Panc1 (cell line): Measurements from ENCODE around the gene PHRF1. TPM values are rescaled to one million over a fixed set of nuclear protein-coding genes. Genes with fewer than 3 reads are reported as not detected.

Experiments used
- ATAC-seq: fragments of 200-7000 bp; cut with Tn5 transposase; 2 replicates; pipeline ENCODE4 v1.9.1; 2020; ENCODE audit warnings: mild to moderate bottlenecking, moderate library complexity
- BruUV-seq: library from RNA; stranded (reverse); fragments of 400-500 nt; replicated peaks from 2 replicates; lab custom pipeline; 2021; lab: Mats Ljungman, UMichigan
- CTCF ChIA-PET: fragments of 300-600 bp; sonication (Branson Sonifier 250); formaldehyde crosslinking; loops from one replicate; lab custom pipeline; 2022; ENCODE audit warnings: antibody characterized with exemption; lab: Charles Lee
- POLR2A ChIA-PET: fragments of 300-600 bp; sonication (Branson Sonifier 250); formaldehyde crosslinking; loops from one replicate; lab custom pipeline; 2022; ENCODE audit warnings: antibody characterized with exemption; lab: Charles Lee
- DNase-seq: peaks from one replicate; pipeline ENCODE4 v3.0.0-alpha.2; 2010; ENCODE audit warnings: low read depth, low spot score
- H3K27ac ChIP-seq: 2 replicates; pipeline ENCODE4 v1.5.1; 2011; ENCODE audit warnings: mild to moderate bottlenecking, low read length, inconsistent platforms
- H3K27me3 ChIP-seq: fragments of 200-500 bp; sonication (Bioruptor generic); 2 replicates; pipeline ENCODE4 v1.6.0; 2014; ENCODE audit warnings: low read length, inconsistent platforms; ENCODE audit not compliant: control insufficient read depth, insufficient read depth
- H3K36me3 ChIP-seq: fragments of 200-500 bp; sonication (Bioruptor generic); 2 replicates; pipeline ENCODE4 v1.5.1; 2014; ENCODE audit warnings: inconsistent platforms, mild to moderate bottlenecking, low read length, moderate library complexity; ENCODE audit not compliant: control insufficient read depth, insufficient read depth
- H3K4me1 ChIP-seq: 2 replicates; pipeline ENCODE4 v1.5.1; 2011; ENCODE audit warnings: inconsistent platforms, mild to moderate bottlenecking, low read length, moderate library complexity; ENCODE audit not compliant: control insufficient read depth, insufficient read depth
- H3K4me3 ChIP-seq, 2 experiments: 2 replicates each; pipeline ENCODE4 v1.5.1; 2011 to 2012; ENCODE audit warnings: low read depth in 2 of 2, low read length in 2 of 2, mild to moderate bottlenecking in 2 of 2, inconsistent platforms in 1 of 2, moderate library complexity in 1 of 2
- H3K9me3 ChIP-seq: fragments of 200-500 bp; sonication (Bioruptor generic); 2 replicates; pipeline ENCODE4 v1.5.1; 2014; ENCODE audit warnings: low read depth, mild to moderate bottlenecking, inconsistent platforms, low read length, moderate library complexity; ENCODE audit not compliant: control insufficient read depth, insufficient read depth
- POLR2AphosphoS5 ChIP-seq: IDR thresholded peaks from 2 replicates; pipeline ENCODE4 v1.6.1; 2012; ENCODE audit warnings: mild to moderate bottlenecking, low read depth, low read length, moderate library complexity
- SIN3A ChIP-seq: IDR thresholded peaks from 2 replicates; pipeline ENCODE4 v1.6.1; 2012; ENCODE audit warnings: low read depth, mild to moderate bottlenecking, low read length, moderate library complexity, borderline replicate concordance; ENCODE audit not compliant: insufficient read depth
- TCF7L2 ChIP-seq: IDR thresholded peaks from 2 replicates; pipeline ENCODE4 v1.6.1; 2011; ENCODE audit warnings: mild to moderate bottlenecking, low read depth, low read length, inconsistent platforms
- in situ Hi-C: cut with HindIII; loops from 2 replicates; pipeline ENCODE4 v1.10.0; 2016; ENCODE audit warnings: low sequenced_read_pairs, low pct_unique_long_range_greater_than_20kb
- intact Hi-C: fragments of 100-400 bp; cut with micrococcal nuclease; formaldehyde crosslinking; loops from one replicate; pipeline ENCODE4 v1.10.0; 2022; ENCODE audit not compliant: unreplicated experiment
- total RNA-seq: library from RNA; stranded (reverse); gene quantifications from one replicate; pipeline ENCODE4 v1.2.1, GENCODE V29; 2021; ENCODE audit not compliant: unreplicated experiment
- TF ChIP-seq, protein P1 (sequence below), 2 experiments: IDR thresholded peaks; 2 replicates each; pipeline ENCODE4 v1.6.1; 2011 to 2012; ENCODE audit warnings: low read depth in 2 of 2, control low read depth in 1 of 2, low read length in 1 of 2, mild to moderate bottlenecking in 1 of 2, moderate library complexity in 1 of 2; ENCODE audit not compliant: insufficient read depth in 1 of 2
- TF ChIP-seq, protein P2 (sequence below): fragments of 450-650 bp; IDR thresholded peaks from 2 replicates; pipeline ENCODE4 v1.5.1; 2017; ENCODE audit warnings: mild to moderate bottlenecking

PHRF1 gene
- total RNA-seq, 1 experiment from 2014 or later, result 90.6 TPM

- TF ChIP-seq, protein P1, sequence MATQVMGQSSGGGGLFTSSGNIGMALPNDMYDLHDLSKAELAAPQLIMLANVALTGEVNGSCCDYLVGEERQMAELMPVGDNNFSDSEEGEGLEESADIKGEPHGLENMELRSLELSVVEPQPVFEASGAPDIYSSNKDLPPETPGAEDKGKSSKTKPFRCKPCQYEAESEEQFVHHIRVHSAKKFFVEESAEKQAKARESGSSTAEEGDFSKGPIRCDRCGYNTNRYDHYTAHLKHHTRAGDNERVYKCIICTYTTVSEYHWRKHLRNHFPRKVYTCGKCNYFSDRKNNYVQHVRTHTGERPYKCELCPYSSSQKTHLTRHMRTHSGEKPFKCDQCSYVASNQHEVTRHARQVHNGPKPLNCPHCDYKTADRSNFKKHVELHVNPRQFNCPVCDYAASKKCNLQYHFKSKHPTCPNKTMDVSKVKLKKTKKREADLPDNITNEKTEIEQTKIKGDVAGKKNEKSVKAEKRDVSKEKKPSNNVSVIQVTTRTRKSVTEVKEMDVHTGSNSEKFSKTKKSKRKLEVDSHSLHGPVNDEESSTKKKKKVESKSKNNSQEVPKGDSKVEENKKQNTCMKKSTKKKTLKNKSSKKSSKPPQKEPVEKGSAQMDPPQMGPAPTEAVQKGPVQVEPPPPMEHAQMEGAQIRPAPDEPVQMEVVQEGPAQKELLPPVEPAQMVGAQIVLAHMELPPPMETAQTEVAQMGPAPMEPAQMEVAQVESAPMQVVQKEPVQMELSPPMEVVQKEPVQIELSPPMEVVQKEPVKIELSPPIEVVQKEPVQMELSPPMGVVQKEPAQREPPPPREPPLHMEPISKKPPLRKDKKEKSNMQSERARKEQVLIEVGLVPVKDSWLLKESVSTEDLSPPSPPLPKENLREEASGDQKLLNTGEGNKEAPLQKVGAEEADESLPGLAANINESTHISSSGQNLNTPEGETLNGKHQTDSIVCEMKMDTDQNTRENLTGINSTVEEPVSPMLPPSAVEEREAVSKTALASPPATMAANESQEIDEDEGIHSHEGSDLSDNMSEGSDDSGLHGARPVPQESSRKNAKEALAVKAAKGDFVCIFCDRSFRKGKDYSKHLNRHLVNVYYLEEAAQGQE (IDR thresholded peaks at IDR 0.05; ENCODE audit: insufficient read depth in 1 of 2, low read depth in 2 of 2, low read length in 1 of 2), result no peak
- TF ChIP-seq, protein P2, sequence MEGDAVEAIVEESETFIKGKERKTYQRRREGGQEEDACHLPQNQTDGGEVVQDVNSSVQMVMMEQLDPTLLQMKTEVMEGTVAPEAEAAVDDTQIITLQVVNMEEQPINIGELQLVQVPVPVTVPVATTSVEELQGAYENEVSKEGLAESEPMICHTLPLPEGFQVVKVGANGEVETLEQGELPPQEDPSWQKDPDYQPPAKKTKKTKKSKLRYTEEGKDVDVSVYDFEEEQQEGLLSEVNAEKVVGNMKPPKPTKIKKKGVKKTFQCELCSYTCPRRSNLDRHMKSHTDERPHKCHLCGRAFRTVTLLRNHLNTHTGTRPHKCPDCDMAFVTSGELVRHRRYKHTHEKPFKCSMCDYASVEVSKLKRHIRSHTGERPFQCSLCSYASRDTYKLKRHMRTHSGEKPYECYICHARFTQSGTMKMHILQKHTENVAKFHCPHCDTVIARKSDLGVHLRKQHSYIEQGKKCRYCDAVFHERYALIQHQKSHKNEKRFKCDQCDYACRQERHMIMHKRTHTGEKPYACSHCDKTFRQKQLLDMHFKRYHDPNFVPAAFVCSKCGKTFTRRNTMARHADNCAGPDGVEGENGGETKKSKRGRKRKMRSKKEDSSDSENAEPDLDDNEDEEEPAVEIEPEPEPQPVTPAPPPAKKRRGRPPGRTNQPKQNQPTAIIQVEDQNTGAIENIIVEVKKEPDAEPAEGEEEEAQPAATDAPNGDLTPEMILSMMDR, result no peak
- no peak for TF ChIP-seq TCF7L2
- TF ChIP-seq SIN3A, result no peak
- no peak for TF ChIP-seq POLR2AphosphoS5
- Histone ChIP-seq H3K4me1 (peaks cover 40% of the 10 kb centered on the region), H3K9me3 (no peaks in the 10 kb centered on the region), H3K4me3 (no peak overlapping the region), H3K36me3 (no peaks in the 10 kb centered on the region), H3K27ac (no peak overlapping the region), H3K27me3 (no peaks in the 10 kb centered on the region)
- intact Hi-C loops (loop anchor here (10.0 kb wide), 1 partner anchor 167 kb away; no protein-coding TSS in a partner anchor), in situ Hi-C loops (no loop called here)
- ATAC-seq (no peak), DNase-seq (no peak)
- BruUV-seq, result TSS peak; percentile 16
- POLR2A ChIA-PET, result no interaction called here
- CTCF ChIA-PET, result no interaction called here
Measured at GRCh38 chr11:557328-558132, 18.7 kb upstream of the PHRF1 start.

DNA sequence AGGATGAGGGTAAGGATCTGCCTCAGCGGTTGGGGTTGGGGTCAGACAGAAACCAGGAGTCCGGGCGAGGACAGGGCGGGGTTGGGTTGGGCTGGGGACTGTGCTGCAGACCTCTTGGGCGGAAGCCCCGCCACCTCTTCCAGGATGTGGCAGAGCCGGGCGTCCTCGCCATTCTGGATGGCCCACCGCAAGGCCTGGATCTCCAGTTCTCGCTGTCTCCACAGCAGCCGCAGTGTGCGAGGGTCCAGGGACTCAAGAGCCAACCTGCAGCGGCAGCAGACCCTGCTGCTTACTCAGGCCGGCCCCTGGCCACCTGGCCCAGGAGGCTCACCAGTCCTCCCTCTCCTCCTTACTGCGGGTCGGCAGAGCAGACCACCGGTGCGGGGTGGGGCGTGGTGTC lies 17.8 kb upstream of the PHRF1 start:
- H3K4me3 ChIP-seq, result no peak overlapping the region
- ChIA-PET POLR2A (no interaction called here), CTCF (no interaction called here)
- TF ChIP-seq, protein P1 (IDR thresholded peaks at IDR 0.05; ENCODE audit: insufficient read depth in 1 of 2, low read depth in 2 of 2, low read length in 1 of 2), result no peak
- TF ChIP-seq TCF7L2 (no peak), POLR2AphosphoS5 (no peak), SIN3A (no peak)
- TF ChIP-seq, protein P2, result no peak
- intact Hi-C loops, result loop anchor here (10.0 kb wide), 1 partner anchor 166 kb away; no protein-coding TSS in a partner anchor
- no peaks in the 10 kb centered on the region for H3K27me3 ChIP-seq
- H3K9me3 ChIP-seq, result no peaks in the 10 kb centered on the region
- ATAC-seq, result no peak
- H3K27ac ChIP-seq, result no peak overlapping the region
- peaks cover 36% of the 10 kb centered on the region for H3K4me1 ChIP-seq
- no peaks in the 10 kb centered on the region for H3K36me3 ChIP-seq
- in situ Hi-C loops, result no loop called here
- no TSS peak for BruUV-seq
- no peak for DNase-seq
